ENCODE data around the gene GCGR. TPM values are rescaled to one million over a fixed set of nuclear protein-coding genes. Genes with fewer than 3 reads are reported as not detected.

Gene GCGR
- total and polyA plus RNA-seq, 2 of the 13 experiments (the other 11 are each of a cell fraction or from before 2014, with no cell fraction given) = 0.04 to 0.13 TPM

GRCh38 chr17:81804559-81805399 is 829 bp downstream of the GCGR start (continued):
- TF ChIP-seq PAXIP1 (CRISPR knock-in tag; conservative IDR thresholded peaks at IDR 0.05) (0 out of 2 replicates have a peak, but pooled peaks have one; percentile 39), HDAC2 (CRISPR knock-in tag; IDR thresholded peaks at IDR 0.05) (no peak), MYPOP (CRISPR knock-in tag; IDR thresholded peaks at IDR 0.05) (0 out of 2 replicates have a peak, but pooled peaks have one; percentile 61), ZBTB10 (CRISPR knock-in tag; IDR thresholded peaks at IDR 0.05; ENCODE audit: borderline replicate concordance) (peak; percentile 55; the same call in 1 of the 2 replicates), MEIS2 (CRISPR knock-in tag; IDR thresholded peaks at IDR 0.05) (0 out of 2 replicates have a peak, but pooled peaks have one; percentile 32), ERF (CRISPR knock-in tag; IDR thresholded peaks at IDR 0.05) (no peak), ZMAT3 (CRISPR knock-in tag; conservative IDR thresholded peaks at IDR 0.05) (no peak), ZNF800 (CRISPR knock-in tag; IDR thresholded peaks at IDR 0.05) (peak; percentile 36; the same call in 1 of the 2 replicates), ZNF737 (CRISPR knock-in tag; IDR thresholded peaks at IDR 0.05; ENCODE audit: borderline replicate concordance) (no peak), THAP7 (CRISPR knock-in tag; IDR thresholded peaks at IDR 0.05) (no peak), TEAD2 (CRISPR knock-in tag; IDR thresholded peaks at IDR 0.05) (no peak), ZFYVE20 (CRISPR knock-in tag; IDR thresholded peaks at IDR 0.05; ENCODE audit: borderline replicate concordance, low read depth) (no peak), ZNF878 (CRISPR knock-in tag; IDR thresholded peaks at IDR 0.05) (no peak), CBFB (CRISPR knock-in tag; IDR thresholded peaks at IDR 0.05) (no peak), ZZZ3 (CRISPR knock-in tag; IDR thresholded peaks at IDR 0.05; ENCODE audit: borderline replicate concordance) (no peak), SP1 (IDR thresholded peaks at IDR 0.05) (no peak), SP1 (CRISPR knock-in tag; IDR thresholded peaks at IDR 0.05) (no peak), ZSCAN25 (CRISPR knock-in tag; IDR thresholded peaks at IDR 0.05) (0 out of 2 replicates have a peak, but pooled peaks have one; percentile 22)

Data from HepG2 (cell line).